SKM-1 (cell line): ENCODE measurements around the gene TLK2.
"Not testable (repeated sequence)": the region's sequence is repeated elsewhere in the genome, so short reads cannot be mapped to it uniquely, and the experiment has no call there.

Experiments
- DNase-seq: peaks from one replicate; lab custom pipeline; 2025; ENCODE audit not compliant: unreplicated experiment; lab: John Stamatoyannopoulos, UW

TLK2 gene

DNA sequence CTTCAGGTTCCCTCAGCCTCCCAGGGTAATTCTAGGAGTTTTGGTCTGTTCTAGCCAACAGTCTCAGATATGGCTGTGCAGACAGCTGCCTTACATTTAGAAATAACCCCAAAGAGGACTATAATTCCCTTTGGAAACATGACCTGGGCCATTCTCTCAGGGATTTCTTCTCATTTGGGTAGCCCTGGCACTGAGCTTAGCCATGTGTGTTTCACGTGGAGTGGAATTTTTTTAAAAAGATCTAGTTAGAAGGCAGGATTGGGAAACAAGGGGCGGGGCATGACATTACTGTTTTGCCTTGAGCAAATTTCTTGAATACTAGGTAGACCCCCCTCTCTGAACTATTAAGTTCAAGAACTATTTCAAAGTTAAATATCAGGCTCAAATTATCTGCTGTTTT lies 119.3 kb downstream of the TLK2 start:
- no peak for DNase-seq

DNA sequence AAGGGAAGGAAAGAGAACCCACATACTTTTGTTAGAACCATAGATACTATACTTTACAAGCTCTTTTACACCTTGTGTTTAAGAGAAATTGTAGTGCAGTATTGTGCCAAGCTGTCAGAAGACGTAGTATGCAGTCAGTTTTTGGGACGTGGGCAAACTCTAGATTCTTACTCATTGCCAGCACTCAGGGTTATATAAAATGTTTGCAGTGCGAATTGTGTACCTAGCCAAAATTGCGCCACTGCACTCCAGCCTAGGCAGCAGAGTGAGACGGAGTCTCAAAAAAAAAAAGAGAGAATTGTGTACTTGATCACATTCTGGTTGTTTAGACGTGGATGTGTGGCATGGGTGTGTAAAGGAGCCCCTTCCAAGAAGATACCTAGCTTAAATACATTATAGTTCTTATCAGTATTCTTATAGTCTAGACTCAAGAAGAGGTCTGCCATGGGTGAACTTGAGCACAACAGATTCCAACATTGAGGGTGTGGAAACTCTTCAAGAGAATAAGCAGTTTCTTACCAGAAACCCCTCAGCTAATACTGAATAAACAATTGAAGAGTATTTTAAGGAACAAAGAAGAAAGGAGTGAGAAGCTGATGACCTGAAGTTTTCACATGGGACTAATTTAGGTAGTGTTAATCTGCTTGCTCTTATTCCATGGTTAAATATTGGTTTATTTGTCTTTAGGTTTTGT lies 121.5 kb downstream of the TLK2 start:
- no peak for DNase-seq

DNA sequence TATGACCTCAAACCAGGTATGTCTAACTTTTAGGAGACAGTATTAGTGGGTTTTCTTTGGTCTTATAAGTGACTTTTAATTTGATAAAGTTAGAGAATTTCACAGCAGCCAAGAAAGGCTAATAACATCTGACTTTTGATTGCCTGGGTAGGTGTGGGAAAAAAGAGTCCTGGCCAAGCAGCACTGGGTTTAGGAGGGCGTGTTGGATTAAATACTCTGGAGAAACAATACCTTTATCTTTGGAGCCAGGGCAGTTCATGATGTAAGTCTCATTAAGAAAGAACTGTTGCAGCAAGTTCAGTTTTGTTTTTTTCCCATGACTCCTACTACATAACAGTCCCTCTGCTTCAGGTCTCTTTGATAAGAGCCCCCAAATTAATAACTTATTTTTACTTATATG lies 122.2 kb downstream of the TLK2 start:
- DNase-seq = no peak

DNA sequence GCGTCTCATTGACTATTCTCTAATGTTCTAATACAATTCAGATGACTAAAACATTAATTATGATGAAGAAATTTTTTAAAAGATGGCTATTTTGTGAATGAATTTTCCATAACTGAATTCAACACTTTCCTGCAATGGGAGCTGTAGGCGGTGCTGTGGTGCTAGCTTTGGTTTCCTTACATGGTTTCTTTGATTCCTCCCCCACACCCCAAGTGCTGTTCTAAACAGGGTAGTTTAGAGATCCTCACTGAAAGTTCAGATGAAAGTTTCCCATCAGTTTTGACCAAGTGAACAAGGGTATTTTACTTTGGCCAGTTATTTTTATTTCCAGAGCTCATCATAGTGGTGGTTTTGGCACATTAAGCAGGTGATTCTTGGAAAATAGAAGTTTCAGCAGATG lies 122.8 kb downstream of the TLK2 start:
- DNase-seq = no peak

DNA sequence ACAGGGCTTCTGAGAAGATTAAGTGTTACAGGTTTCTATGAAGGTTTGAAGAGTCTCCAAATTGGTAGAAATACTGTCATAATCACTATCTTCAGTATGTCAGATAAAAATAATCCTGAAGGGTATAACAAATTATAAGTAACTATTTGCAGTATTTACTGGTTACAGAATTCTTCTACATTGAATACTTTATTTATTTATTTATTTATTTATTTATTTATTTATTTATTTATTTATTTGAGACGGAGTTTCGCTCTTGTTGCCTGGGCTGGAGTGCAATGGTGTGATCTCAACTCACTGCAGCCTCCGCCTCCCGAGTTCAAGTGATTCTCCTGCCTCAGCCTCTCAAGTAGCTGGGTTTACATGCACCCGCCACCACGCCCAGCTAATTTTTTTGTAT lies 125.2 kb downstream of the TLK2 start:
- not testable (repeated sequence) for DNase-seq

DNA sequence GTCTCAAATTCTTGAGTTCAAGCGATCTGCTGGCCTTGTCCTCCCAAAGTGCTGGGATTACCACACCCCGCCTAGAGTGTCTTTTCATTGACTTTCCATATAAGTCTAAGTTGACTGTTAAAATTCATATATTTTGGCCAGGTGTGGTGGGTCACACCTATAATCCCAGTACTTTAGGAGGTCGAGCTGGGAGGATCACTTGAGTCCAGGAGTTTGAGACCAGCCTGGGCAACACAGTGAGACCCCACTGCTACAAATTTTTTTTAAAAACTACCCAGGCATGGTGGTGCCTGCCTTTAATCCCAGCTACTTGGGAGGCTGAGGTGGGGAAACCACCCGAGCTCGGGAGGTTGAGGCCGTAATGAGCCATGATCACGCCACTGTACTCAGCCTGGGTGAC lies 127.0 kb downstream of the TLK2 start:
- DNase-seq = no peak

DNA sequence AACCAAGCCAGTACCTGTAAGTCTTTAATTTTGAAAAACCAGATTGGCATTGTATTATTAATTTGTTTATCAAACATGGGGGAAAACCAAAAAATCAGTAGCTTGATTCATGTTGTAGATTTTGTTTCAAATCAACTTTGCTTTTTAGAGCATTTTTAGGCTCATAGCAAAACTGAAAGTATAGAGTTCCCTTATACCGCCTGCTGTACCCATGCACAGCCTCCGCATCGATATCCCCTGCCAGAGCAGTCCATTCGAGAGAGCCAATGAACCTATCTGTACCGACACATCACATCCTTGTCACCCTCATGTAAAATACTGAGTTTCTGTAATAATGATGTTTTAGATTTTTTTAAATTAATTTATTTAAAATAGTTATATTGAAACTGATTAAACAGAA lies 132.7 kb downstream of the TLK2 start:
- no peak for DNase-seq

DNA sequence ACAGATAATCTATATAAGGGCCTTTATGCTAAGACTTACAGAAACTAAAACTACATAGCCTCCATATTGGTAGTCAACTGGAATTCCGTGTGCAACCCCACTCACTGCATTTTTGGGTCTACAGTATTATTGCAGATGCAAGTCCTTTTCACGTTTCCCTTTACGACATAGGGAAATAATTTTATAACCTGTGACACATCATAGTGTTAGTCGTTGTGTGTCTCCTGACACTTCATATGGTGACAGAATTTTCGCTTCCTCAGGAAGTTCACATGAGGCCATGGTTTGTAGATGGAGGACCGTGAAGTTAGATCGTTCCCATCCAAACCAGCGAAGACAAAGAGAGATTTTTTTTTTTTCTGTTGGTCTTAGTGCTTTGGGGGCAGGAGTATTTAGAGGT lies 133.1 kb downstream of the TLK2 start:
- DNase-seq = no peak

DNA sequence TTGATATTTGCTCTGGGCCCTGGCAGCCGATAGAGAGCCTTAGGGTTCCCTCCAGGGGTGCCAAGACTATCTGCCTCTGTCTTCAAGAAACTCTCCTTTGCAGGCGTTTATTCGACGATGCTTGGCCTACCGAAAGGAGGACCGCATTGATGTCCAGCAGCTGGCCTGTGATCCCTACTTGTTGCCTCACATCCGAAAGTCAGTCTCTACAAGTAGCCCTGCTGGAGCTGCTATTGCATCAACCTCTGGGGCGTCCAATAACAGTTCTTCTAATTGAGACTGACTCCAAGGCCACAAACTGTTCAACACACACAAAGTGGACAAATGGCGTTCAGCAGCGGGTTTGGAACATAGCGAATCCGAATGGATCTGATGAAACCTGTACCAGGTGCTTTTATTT lies 133.7 kb downstream of the TLK2 start:
- DNase-seq = not testable (repeated sequence)

DNA sequence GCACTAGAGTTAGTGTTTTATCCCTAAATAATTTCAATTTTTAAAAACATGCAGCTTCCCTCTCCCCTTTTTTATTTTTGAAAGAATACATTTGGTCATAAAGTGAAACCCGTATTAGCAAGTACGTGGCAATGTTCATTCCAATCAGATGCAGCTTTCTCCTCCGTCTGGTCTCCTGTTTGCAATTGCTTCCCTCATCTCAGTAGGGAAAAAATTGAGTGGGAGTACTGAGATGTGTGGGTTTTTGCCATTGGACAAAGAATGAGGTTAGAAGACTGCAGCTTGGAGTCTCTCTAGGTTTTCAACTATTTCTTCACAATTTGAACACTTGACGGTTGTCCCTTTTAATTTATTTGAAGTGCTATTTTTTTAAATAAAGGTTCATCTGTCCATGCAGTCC lies 134.5 kb downstream of the TLK2 start:
- not testable (repeated sequence) for DNase-seq

DNA sequence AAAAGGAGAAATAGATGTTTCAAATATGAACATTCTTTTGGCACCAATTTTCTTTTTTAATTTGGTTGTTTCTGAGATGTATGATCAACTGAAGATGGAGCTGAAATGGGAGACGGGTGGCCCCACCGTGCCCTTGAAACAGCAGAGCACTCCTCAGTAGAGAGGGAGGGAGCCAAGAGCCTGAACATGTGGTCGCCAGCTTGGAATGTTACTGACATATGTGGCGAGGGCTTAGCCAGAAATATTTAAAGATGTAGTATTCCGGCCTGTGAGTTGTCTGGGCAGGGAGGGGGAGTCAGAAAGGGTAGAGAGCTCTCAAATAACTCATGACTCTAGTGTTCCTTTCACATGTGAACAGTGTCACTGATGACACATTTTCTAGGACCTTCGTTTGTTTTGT lies 135.5 kb downstream of the TLK2 start:
- no peak for DNase-seq

DNA sequence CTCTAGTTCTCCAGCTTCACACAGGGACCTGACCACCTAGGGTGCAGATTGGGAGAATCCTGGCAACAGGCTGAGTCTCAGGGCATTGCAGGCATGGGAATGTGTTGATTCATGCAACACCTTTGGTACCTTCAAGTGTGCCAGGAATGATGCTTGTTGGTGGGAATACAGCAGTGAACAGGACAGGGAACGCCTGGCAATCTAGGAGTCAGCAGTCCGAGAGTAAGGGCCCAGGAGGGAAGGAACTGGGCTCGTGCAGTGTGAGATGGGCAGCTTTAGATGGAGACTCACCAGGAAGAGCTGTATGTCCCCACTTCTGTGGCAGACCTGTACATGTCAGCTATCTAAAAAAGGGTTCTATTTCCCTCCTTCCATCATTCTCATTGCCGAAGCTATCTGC lies 136.9 kb downstream of the TLK2 start:
- no peak for DNase-seq

DNA sequence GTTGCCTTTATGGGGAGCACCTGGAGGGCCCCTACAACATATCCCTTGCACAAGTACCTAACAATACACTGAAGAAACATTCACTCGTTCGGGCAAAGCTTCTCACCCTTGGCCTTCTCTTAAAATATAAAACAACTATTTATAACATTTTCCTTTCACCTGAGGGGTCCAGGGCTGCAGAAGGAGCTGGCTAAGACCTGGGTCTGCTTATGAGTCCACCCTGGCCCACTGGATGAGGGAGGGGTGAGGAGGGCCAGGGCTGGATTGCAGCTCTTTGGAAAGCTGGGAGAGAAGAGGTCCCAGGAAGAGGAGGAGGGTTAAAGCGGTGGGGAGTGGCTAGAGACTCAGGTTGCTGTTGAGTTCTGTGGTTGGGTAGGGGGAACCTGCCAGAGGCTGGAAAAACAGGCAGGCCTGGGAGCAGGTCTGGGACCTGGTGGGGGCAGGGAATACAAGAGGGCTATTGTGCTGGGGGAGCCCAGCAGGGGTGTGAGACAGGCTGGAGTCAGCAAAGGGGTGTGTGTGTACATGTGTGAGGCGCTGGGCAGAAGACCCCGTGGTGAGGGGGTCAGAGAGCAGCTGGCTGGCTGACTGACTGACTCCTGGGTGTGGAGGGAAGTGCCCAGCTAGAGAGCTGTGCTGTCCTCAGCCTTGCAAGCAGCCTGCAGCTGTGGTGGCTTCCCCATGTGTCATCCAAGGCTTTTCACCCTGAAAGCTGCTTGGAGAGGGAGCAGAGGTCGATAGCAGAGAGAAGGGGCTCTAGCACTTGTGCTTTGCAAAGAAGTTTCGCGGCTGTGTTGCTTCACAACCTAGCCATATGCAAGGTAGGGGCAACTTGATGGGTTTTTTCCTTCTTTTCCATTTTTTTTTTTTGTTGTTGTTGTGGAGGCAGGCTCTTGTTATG lies 138.6 kb downstream of the TLK2 start:
- no peak for DNase-seq

DNA sequence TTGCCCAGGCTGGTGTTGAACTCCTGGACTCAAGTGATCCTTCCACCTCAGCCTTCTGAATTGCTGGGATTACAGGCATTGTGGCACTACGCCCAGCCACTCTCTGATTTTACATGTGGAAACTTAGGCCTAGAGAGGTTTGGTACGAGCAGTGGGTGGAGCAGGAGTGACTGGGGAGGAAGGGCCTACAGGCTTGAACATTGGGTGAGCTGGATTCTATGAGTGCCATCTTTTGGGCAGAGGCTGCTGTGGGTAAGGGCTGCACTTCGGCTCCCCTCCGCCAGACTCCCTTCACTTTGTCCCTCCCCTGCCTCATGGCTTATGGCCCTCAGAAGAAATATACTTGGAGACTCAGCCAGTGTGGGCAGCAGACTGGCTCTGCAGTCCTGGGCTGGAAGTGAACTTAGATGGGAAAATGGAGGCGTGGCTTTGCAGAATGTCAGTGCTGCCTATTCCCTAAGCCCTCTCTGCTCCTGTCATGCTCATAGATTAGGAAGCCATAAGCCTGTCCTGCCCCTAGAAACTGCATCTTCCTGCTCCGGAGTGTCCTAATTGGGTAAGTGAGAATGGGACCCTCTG lies 139.4 kb downstream of the TLK2 start:
- no peak for DNase-seq

DNA sequence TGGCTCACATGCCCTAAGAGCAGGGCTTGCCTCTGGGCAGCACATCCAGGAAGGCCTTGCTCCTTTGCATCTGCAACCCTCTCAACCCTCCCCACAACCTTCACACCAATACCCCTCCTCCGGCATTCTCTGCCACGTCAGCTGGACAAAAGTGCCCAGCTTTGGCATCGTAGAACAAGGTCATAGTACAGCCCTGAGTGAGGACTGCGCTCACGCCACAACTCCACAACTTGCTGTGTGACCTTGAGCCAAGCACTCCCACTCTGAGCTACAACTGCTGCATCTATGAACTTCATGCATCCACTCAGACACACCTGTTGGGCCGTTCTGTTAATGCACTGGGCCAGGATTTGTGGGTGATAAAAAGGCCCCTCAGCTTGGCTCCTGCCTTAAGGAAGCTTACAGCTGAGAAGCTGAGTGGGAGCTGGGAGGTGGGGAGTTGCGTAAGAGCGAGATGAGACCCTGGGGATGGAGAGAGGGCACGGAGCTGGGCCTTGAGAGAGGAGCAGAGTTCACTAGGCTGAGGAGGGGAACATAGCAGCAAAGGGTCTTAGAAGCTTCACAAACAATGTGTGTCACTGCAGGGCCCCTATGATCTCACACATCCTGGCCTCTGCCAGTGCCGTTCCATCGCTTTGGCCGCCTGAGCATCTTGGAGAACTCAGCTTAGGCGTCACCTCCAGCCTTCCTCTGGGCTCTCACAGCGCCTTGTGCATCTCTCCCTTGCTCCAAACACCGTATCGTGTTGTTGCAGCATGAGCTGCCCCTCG lies 140.2 kb downstream of the TLK2 start:
- DNase-seq = no peak

DNA sequence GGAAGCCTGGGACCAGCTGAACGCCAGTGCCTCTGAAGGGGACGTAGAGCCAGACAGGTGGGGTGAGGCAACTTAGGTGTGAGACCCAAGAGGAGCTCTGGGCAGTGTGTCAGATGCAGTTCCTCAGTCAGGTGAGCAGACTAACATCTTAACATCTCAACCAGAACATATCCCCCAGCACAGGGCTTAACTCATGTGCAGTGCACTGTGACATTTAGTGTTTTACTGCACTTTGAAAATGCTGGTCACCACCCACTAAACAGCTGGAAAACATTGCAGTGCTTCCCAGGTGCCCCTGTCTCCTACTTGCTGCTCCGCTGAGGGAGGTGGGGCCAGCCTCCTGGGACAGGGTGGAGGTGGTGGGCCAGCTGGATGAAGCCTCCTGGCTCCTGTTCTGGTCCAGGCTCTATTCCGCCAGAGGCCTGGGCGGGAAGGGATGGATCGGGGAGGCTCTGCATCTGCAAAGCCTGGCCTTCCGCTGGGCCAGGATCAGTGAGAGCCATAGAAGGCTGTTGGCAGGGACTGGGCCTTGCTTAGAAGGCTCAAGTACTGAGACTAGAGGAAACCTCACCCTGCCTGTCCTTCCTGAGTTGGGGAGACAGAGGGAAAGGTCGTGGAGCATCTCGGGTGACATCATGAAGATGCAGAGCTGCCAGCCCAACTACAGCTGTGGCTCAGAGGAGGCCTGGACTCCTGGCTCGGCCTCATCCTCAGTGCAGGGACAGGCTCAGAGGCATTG lies 141.0 kb downstream of the TLK2 start:
- no peak for DNase-seq

DNA sequence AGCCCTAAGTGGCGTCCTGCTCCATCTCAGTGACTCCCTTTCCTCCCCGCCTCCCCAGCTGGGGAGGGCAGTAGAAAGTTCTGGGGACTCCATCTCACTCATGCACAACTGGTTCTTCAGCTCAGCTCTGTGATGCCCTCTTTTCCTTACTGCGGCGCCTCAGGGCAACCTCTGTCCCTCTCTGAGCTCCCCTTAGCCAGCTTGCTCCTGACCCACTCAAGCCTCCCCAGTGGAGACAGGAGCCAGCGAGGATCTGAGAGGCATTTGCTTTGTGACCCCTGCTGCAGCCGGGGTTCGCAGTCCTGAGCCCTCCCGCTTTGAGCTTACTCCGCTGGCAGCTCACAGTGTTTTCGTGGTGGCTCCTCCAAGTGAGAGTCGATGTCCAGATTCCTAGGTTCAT lies 142.6 kb downstream of the TLK2 start:
- no peak for DNase-seq

DNA sequence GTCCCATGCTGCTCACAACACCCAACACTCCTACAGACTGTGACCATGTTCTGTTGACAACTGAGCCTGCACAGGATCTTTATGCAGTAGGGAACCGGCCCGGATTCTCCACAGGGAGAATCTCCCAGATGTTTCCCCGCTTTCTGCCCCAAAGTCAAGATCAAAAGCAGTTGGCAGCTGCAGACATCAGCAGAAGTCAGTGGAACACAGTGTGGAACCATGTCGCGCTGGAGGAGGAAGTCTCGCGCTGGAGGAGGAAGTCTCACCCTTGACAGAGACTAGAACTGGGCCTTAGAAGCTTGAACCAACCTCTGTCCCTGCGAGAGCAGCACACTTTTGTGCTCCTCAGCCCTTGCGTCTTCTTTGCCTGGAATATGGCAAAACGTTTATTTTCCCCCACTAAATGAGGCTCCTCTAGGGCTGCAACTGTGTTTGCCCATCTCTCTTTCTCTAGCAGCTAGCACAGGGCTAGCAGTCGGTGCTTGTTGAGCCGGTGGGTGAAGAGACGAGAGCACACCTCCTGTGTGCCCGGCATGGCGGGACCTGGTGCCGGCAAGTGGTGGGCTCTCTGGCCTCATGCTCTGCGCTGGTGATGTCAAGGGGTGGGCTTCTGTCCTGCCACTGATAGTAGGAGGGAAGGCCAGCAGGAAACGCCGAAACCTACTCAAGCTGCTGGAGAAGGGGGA lies 146.7 kb downstream of the TLK2 start:
- DNase-seq = peak; percentile 31

DNA sequence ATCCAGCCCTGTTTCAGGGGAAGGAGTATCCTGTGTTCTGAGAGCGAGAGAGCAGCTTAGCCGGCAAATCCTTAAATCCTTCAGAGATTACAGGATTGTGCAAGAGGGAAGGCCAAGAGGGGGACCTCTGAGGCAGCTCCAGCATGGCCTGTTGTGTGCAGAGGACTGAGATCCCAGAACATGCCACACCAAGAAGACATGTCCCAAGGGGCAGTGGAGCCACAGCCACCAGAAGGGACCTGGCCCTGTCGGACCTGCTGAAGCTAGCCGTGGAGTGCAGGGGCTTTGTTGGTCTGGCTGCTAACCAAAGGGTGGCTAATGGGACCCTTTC lies 147.2 kb downstream of the TLK2 start:
- no peak for DNase-seq

DNA sequence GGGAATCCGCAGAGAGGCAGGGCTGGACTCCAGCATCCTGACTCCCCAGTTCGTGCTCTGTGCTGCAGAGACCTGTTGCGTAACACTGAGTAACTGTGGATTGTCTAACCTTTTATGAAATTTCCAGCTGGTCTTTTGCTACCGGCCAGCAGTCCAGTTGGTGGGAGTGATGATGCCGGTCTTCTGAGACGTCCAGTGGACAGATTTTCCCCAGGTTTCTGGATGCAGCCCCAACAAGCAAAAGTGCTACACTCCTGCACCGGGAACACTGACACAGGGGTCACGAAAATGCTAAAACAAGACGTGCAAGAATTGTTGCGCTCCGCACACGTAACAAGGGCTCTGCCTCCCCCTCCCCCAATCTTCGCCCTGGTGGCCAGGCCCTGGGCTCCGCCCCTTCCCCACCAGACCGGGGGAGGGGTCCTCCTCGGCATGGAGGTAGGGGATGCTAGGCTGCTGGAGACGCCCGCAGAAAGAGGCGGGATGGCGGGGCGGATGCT lies 148.1 kb downstream of the TLK2 start:
- peak; percentile 45 for DNase-seq
